ENCODE results near the gene MRPS26. TPM values are rescaled to one million over a fixed set of nuclear protein-coding genes. Genes with fewer than 3 reads are reported as not detected.
"Not testable (repeated sequence)": the region's sequence is repeated elsewhere in the genome, so short reads cannot be mapped to it uniquely, and the experiment has no call there.

The MRPS26 gene
- total RNA-seq, 2 donors from 2014 or later = 28.0 to 29.0 TPM

- TF ChIP-seq CTCF (IDR thresholded peaks at IDR 0.05) (no peak), POLR2A (IDR thresholded peaks at IDR 0.05) (no peak)
- WGBS, 2 donors = 64 to 76% methylated on average over 7 of the region's 7 CpGs
- intact Hi-C loops (cut with DNase I) = loop anchor here (10.0 kb wide), 1 partner anchor 63 kb away; no protein-coding TSS in a partner anchor
- DNase-seq (no peak), ATAC-seq (no peak)
- Histone ChIP-seq H3K36me3 (replicated peaks in 1 of 2; ENCODE audit: insufficient read depth in 1 of 2, low read depth in 2 of 2) (peaks cover 0 to 4% of the 10 kb centered on the region in 2 donors), H3K4me3 (no peak overlapping the region), H3K27ac (no peak overlapping the region), H3K9me3 (no peaks in the 10 kb centered on the region), H3K4me1 (peaks cover 11% of the 10 kb centered on the region), H3K27me3 (no peaks in the 10 kb centered on the region)
Observed at GRCh38 chr20:3051385-3052019, 5.7 kb downstream of the MRPS26 start.

GRCh38 chr20:3059489-3059888 lies 13.6 kb downstream of the MRPS26 start:
- no peak overlapping the region for H3K4me3 ChIP-seq
- TF ChIP-seq POLR2A (IDR thresholded peaks at IDR 0.05) (no peak), CTCF (IDR thresholded peaks at IDR 0.05) (no peak)
- no peaks in the 10 kb centered on the region for H3K36me3 ChIP-seq (replicated peaks in 1 of 2; ENCODE audit: insufficient read depth in 1 of 2, low read depth in 2 of 2)
- intact Hi-C loops (cut with DNase I) = loop anchor here (10.0 kb wide), 1 partner anchor 55 kb away; no protein-coding TSS in a partner anchor
- no peak overlapping the region for H3K27ac ChIP-seq
- DNase-seq (no peak), ATAC-seq (no peak)
- H3K4me1 ChIP-seq = no peaks in the 10 kb centered on the region
- H3K9me3 ChIP-seq = no peaks in the 10 kb centered on the region
- WGBS, 2 donors = 40 to 66% methylated on average over 1 to 3 of the region's 3 CpGs
- no peaks in the 10 kb centered on the region for H3K27me3 ChIP-seq

- H3K27me3 ChIP-seq; H3K4me1 ChIP-seq; ATAC-seq; intact Hi-C loops (cut with DNase I); H3K9me3 ChIP-seq; H3K4me3 ChIP-seq; H3K36me3 ChIP-seq (replicated peaks in 1 of 2; ENCODE audit: insufficient read depth in 1 of 2, low read depth in 2 of 2); DNase-seq; H3K27ac ChIP-seq: not testable (repeated sequence)
- WGBS, 2 donors = 79 to 87% methylated on average over 6 of the region's 6 CpGs
Observed at GRCh38 chr20:3064119-3064518, 18.3 kb downstream of the MRPS26 start.

GRCh38 chr20:3067139-3068014 lies 21.5 kb downstream of the MRPS26 start:
- Histone ChIP-seq H3K27ac (no peak overlapping the region), H3K4me3 (no peak overlapping the region), H3K27me3 (peaks cover 0 to 11% of the 10 kb centered on the region in 2 donors), H3K36me3 (replicated peaks in 1 of 2; ENCODE audit: insufficient read depth in 1 of 2, low read depth in 2 of 2) (no peaks in the 10 kb centered on the region), H3K9me3 (no peaks in the 10 kb centered on the region), H3K4me1 (peaks cover 10% of the 10 kb centered on the region)
- 69 to 76% methylated on average over 23 of the region's 23 CpGs for WGBS, 2 donors
- TF ChIP-seq CTCF (IDR thresholded peaks at IDR 0.05) = no peak
- TF ChIP-seq POLR2A (IDR thresholded peaks at IDR 0.05) = no peak
- intact Hi-C loops (cut with DNase I) = no loop called here
- DNase-seq = no peak
- no peak for ATAC-seq

GRCh38 chr20:3068075-3068474 lies 22.2 kb downstream of the MRPS26 start:
- ATAC-seq (no peak), DNase-seq (no peak)
- Histone ChIP-seq H3K27me3 (peaks cover 0 to 15% of the 10 kb centered on the region in 2 donors), H3K9me3 (no peaks in the 10 kb centered on the region), H3K27ac (no peak overlapping the region), H3K4me3 (no peak overlapping the region), H3K4me1 (peaks cover 12% of the 10 kb centered on the region), H3K36me3 (replicated peaks in 1 of 2; ENCODE audit: insufficient read depth in 1 of 2, low read depth in 2 of 2) (no peaks in the 10 kb centered on the region)
- TF ChIP-seq POLR2A (IDR thresholded peaks at IDR 0.05) = no peak
- TF ChIP-seq CTCF (IDR thresholded peaks at IDR 0.05) = no peak
- 57 to 69% methylated on average over 5 to 8 of the region's 8 CpGs for WGBS, 2 donors
- intact Hi-C loops (cut with DNase I) = no loop called here
